ENCODE measurements around the gene ETV1.

DNA sequence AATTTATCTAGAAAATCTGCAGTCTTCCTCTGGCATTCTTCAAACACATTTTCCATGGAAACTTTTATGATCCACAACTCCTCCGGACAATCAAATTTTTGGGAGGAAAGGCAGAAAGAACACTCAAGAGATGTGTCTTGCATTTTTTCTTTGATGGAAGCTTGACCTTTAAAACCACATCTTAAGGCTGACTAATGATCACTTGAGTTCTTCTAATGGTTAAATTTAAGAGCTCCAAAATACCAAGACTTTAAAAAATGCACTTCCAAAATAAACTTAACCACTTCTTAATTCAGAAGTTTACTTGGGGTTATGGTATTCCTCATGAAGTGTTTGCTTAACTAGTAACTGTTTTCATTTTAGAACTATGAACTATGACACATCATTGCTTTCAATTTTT lies 43.3 kb downstream of the ETV1 start:
- TF ChIP-seq, protein P1, sequence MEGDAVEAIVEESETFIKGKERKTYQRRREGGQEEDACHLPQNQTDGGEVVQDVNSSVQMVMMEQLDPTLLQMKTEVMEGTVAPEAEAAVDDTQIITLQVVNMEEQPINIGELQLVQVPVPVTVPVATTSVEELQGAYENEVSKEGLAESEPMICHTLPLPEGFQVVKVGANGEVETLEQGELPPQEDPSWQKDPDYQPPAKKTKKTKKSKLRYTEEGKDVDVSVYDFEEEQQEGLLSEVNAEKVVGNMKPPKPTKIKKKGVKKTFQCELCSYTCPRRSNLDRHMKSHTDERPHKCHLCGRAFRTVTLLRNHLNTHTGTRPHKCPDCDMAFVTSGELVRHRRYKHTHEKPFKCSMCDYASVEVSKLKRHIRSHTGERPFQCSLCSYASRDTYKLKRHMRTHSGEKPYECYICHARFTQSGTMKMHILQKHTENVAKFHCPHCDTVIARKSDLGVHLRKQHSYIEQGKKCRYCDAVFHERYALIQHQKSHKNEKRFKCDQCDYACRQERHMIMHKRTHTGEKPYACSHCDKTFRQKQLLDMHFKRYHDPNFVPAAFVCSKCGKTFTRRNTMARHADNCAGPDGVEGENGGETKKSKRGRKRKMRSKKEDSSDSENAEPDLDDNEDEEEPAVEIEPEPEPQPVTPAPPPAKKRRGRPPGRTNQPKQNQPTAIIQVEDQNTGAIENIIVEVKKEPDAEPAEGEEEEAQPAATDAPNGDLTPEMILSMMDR (IDR thresholded peaks at IDR 0.05), result no peak
- no peak for TF ChIP-seq POLR2AphosphoS5 (IDR thresholded peaks at IDR 0.05; ENCODE audit: low read depth, low read length)
- TF ChIP-seq, protein P2, sequence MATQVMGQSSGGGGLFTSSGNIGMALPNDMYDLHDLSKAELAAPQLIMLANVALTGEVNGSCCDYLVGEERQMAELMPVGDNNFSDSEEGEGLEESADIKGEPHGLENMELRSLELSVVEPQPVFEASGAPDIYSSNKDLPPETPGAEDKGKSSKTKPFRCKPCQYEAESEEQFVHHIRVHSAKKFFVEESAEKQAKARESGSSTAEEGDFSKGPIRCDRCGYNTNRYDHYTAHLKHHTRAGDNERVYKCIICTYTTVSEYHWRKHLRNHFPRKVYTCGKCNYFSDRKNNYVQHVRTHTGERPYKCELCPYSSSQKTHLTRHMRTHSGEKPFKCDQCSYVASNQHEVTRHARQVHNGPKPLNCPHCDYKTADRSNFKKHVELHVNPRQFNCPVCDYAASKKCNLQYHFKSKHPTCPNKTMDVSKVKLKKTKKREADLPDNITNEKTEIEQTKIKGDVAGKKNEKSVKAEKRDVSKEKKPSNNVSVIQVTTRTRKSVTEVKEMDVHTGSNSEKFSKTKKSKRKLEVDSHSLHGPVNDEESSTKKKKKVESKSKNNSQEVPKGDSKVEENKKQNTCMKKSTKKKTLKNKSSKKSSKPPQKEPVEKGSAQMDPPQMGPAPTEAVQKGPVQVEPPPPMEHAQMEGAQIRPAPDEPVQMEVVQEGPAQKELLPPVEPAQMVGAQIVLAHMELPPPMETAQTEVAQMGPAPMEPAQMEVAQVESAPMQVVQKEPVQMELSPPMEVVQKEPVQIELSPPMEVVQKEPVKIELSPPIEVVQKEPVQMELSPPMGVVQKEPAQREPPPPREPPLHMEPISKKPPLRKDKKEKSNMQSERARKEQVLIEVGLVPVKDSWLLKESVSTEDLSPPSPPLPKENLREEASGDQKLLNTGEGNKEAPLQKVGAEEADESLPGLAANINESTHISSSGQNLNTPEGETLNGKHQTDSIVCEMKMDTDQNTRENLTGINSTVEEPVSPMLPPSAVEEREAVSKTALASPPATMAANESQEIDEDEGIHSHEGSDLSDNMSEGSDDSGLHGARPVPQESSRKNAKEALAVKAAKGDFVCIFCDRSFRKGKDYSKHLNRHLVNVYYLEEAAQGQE (IDR thresholded peaks at IDR 0.05; ENCODE audit: insufficient read depth in 1 of 2, low read depth in 2 of 2, low read length in 1 of 2), result no peak

Data from Panc1 (cell line).